Chondrocyte (in vitro differentiated cells): ENCODE measurements around the gene PDE4D. TPM values are rescaled to one million over a fixed set of nuclear protein-coding genes. Genes with fewer than 3 reads are reported as not detected.
A peak's percentile ranks its signal among the peaks of the same experiment; 100 is the strongest.

Source experiments
- DNase-seq: peaks from one replicate; pipeline ENCODE4 v3.0.0; 2021; ENCODE audit warnings: mixed read lengths, low spot score
- H3K27ac Mint-ChIP-seq: one replicate; pipeline ENCODE4 v1.8.0; 2021; ENCODE audit warnings: mild to moderate bottlenecking, moderate library complexity, mixed read lengths; ENCODE audit not compliant: unreplicated experiment
- H3K27me3 Mint-ChIP-seq: 2 replicates; pipeline ENCODE4 v1.8.0; 2021; ENCODE audit warnings: low read depth, mixed read lengths
- H3K36me3 Mint-ChIP-seq: 2 replicates; pipeline ENCODE4 v1.8.0; 2021; ENCODE audit warnings: low read depth, mixed read lengths
- H3K4me1 Mint-ChIP-seq: 2 replicates; pipeline ENCODE4 v1.8.0; 2021; ENCODE audit warnings: low read depth, mild to moderate bottlenecking, mixed read lengths
- H3K4me3 Mint-ChIP-seq: one replicate; pipeline ENCODE4 v1.8.0; 2021; ENCODE audit warnings: mild to moderate bottlenecking, moderate library complexity, mixed read lengths; ENCODE audit not compliant: unreplicated experiment
- H3K9me3 Mint-ChIP-seq: 2 replicates; pipeline ENCODE4 v1.8.0; 2021; ENCODE audit warnings: low read depth, mixed read lengths
- total RNA-seq: library from RNA; stranded (reverse); gene quantifications from 3 replicates; pipeline ENCODE4 v1.2.1, GENCODE V29; 2021
- TF ChIP-seq, protein P1 (sequence below): fragments of 200-600 bp; sonication (generic); IDR thresholded peaks from 2 replicates; pipeline ENCODE4 v1.5.0; 2021; ENCODE audit warnings: antibody characterized with exemption, mild to moderate bottlenecking, moderate library complexity

PDE4D gene
- total RNA-seq, 1 donor from 2014 or later = 21.1 TPM

DNA sequence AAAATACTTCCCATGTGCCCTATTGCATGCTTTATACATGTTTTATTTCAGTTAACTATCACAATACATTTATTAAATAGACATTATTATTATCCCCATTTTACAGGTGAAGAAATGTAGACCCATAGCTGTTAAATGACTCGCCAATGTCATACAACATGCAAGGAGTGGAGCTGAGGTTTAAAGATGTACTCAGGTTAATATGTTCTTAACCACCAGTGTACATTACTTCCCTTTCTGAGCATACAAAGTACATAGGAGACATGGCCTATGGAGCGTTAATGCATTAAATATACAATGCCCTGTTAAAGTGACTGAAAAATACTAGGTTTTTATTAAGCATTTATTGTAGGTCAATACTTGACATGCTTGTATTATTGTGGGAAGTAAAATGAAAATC lies 407.0 kb downstream of the PDE4D start:
- no peaks in the 10 kb centered on the region for H3K9me3 Mint-ChIP-seq

DNA sequence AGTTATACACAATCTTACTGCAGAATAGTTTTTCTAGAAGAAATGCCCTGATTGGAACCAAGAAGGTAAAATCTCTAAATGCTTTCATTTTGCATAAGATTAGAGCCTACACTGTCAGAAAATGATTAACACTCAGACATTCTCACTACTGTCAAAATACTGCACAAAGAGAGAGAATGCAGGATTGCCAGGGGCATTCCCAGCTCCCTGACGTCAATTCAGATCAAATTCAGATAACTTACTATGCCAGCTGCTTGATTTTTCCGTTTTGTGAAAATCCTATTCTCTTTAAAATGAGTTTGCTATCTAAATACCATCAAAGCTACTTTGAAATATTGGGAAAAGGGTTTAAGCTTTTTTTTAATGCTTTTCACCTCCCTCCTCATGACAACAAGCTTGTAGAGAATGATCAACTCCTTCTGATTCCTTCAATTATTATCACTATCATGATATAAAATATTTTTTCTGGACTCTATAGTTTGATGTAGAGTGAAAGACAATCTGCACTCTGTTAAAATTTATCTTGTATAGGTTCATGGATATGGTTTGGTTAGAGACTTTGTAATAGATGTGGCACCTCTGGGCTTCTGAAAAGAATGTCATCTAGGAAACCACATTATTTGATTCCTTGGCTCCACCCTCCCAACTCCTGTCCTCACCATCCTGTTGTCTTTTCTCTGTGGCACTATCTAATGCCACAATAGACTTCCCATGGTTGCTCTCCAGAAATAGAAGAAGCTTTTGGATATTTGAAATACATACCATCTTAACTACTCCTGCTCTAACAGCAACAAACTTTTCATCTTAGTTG lies 407.7 kb downstream of the PDE4D start:
- Mint-ChIP-seq H3K36me3 (no peaks in the 10 kb centered on the region), H3K4me3 (no peak overlapping the region), H3K27me3 (no peaks in the 10 kb centered on the region), H3K27ac (peak overlapping the region; percentile 25), H3K9me3 (no peaks in the 10 kb centered on the region), H3K4me1 (peaks cover 41% of the 10 kb centered on the region)
- TF ChIP-seq, protein P1, sequence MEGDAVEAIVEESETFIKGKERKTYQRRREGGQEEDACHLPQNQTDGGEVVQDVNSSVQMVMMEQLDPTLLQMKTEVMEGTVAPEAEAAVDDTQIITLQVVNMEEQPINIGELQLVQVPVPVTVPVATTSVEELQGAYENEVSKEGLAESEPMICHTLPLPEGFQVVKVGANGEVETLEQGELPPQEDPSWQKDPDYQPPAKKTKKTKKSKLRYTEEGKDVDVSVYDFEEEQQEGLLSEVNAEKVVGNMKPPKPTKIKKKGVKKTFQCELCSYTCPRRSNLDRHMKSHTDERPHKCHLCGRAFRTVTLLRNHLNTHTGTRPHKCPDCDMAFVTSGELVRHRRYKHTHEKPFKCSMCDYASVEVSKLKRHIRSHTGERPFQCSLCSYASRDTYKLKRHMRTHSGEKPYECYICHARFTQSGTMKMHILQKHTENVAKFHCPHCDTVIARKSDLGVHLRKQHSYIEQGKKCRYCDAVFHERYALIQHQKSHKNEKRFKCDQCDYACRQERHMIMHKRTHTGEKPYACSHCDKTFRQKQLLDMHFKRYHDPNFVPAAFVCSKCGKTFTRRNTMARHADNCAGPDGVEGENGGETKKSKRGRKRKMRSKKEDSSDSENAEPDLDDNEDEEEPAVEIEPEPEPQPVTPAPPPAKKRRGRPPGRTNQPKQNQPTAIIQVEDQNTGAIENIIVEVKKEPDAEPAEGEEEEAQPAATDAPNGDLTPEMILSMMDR = no peak
- DNase-seq = no peak

More for the DNA sequence above, 407.0 kb downstream of the PDE4D start:
- Mint-ChIP-seq H3K27me3 (no peaks in the 10 kb centered on the region), H3K4me3 (no peak overlapping the region), H3K27ac (no peak overlapping the region), H3K36me3 (no peaks in the 10 kb centered on the region), H3K4me1 (peaks cover 41% of the 10 kb centered on the region)
- TF ChIP-seq, protein P1 = no peak
- no peak for DNase-seq

DNA sequence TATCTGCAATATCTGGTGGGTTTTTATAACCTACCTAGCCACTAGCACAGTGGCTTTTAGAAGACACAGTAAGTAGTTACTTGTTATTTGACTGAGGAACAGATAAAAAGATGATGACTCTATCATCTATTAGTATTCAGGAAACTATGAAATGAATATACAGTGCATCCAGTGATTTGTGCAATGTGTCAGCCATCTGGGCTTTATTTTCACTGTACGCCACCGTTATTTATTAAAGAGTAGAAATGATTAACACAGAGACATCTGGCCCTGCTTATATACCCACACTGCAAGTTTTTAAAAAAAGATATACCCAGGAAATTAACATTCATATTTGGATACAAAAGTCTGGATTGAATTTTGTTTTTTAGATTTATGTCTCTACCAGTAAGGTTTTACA lies 408.4 kb downstream of the PDE4D start:
- DNase-seq = no peak
- Mint-ChIP-seq H3K9me3 (no peaks in the 10 kb centered on the region), H3K27me3 (no peaks in the 10 kb centered on the region), H3K4me3 (no peak overlapping the region), H3K27ac (no peak overlapping the region), H3K36me3 (no peaks in the 10 kb centered on the region), H3K4me1 (peaks cover 41% of the 10 kb centered on the region)
- TF ChIP-seq, protein P1 = no peak

DNA sequence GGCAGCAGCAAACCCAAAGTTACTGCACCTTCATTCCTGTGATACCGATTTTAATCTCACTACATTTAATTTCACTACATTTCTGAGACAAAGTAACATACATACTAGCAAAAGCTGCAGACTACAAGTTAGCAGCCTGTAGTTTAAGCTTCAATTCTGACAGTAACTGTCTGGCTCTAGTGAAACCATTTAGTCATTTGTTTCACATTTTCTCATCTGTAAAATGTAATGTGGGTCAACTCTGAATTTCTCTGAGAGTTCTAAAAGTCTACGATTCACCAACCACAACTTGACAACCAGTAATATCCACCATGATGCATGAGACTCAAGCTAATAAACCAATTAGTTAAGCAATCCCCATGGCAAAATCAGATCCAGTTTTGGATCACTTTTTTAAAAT lies 408.9 kb downstream of the PDE4D start:
- Mint-ChIP-seq H3K4me1 (peaks cover 41% of the 10 kb centered on the region), H3K27me3 (no peaks in the 10 kb centered on the region), H3K4me3 (no peak overlapping the region), H3K36me3 (no peaks in the 10 kb centered on the region), H3K9me3 (no peaks in the 10 kb centered on the region), H3K27ac (peak overlapping the region; percentile 36)
- no peak for DNase-seq
- TF ChIP-seq, protein P1 = no peak

DNA sequence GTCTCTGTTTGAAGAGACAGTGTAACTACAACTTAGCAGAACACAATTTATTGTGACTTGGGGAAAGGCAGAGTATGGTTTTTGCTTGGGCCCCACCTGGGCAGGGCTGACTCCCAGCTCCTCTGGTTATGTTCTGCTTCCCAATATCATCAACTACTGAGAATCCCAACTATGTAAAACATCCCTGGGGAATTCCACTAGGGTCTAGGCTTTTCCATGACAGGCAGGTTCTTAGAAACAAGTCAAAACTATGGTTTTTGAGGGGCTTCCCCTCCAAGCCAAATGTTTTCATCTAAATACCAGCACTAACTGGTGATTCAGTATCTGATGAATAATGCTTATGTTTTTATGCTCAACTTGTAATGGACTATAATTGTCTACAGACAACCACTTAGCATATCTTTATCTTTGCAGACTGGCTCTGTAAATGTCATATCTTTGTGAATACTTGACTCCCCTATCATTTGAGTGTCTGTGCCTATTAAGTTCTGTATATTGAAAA lies 409.5 kb downstream of the PDE4D start:
- TF ChIP-seq, protein P1 = no peak
- H3K4me1 Mint-ChIP-seq = peaks cover 41% of the 10 kb centered on the region
- H3K27me3 Mint-ChIP-seq = no peaks in the 10 kb centered on the region
- no peaks in the 10 kb centered on the region for H3K36me3 Mint-ChIP-seq
- no peak overlapping the region for H3K4me3 Mint-ChIP-seq
- no peaks in the 10 kb centered on the region for H3K9me3 Mint-ChIP-seq
- no peak overlapping the region for H3K27ac Mint-ChIP-seq
- DNase-seq = no peak
